GM12878 (cell line): ENCODE data around the gene IGF2BP2. TPM values are rescaled to one million over a fixed set of nuclear protein-coding genes. Genes with fewer than 3 reads are reported as not detected.

Experiments used
- ATAC-seq: fragments of 200-7000 bp; cut with Tn5 transposase; 3 replicates; pipeline ENCODE4 v1.9.1; 2020; ENCODE audit warnings: mild to moderate bottlenecking, moderate library complexity
- BruUV-seq: library from RNA; stranded (reverse); fragments of 400-500 nt; replicated peaks from 2 replicates; lab custom pipeline; 2021; lab: Mats Ljungman, UMichigan
- CTCF ChIA-PET: fragments of 300-600 bp; sonication (Branson Sonifier 250); formaldehyde crosslinking; extraction: SDS; loops from one replicate; lab custom pipeline; 2021; ENCODE audit warnings: inconsistent platforms; lab: Yijun Ruan, JAX
- POLR2A ChIA-PET: fragments of 350-600 bp; formaldehyde crosslinking; extraction: SDS; loops from one replicate; lab custom pipeline; 2021; ENCODE audit warnings: inconsistent platforms; lab: Charles Lee
- RAD21 ChIA-PET: fragments of 300-600 bp; sonication (Branson Sonifier 250); formaldehyde crosslinking; loops from one replicate; lab custom pipeline; 2023; ENCODE audit warnings: antibody characterized with exemption; ENCODE audit not compliant: unreplicated experiment; lab: Charles Lee
- SMC1A ChIA-PET: fragments of 300-600 bp; sonication (Branson Sonifier 250); formaldehyde crosslinking; loops from one replicate; lab custom pipeline; 2023; ENCODE audit not compliant: unreplicated experiment, uncharacterized antibody; lab: Charles Lee
- DNase-seq: peaks from one replicate; pipeline ENCODE4 v3.0.0-alpha.2; 2011; ENCODE audit warnings: low read depth, low spot score
- FAIRE-seq: peaks from 3 replicates; lab custom pipeline; 2011; peaks lifted over from hg19 to GRCh38; lab: Jason Lieb, UNC
- H2AFZ ChIP-seq: 2 replicates; pipeline ENCODE4 v1.6.0; 2011; ENCODE audit warnings: low read depth, low read length, control low read depth; ENCODE audit not compliant: control insufficient read depth
- H3K27ac ChIP-seq: 2 replicates; pipeline ENCODE4 v1.5.1; 2011; ENCODE audit warnings: control low read depth; ENCODE audit not compliant: control insufficient read depth, insufficient read depth
- H3K27me3 ChIP-seq, 2 experiments: replicated peaks in 1 of 2; 2 replicates each; pipeline versions ENCODE4 v1.6.0 to v1.6.1; 2011; ENCODE audit warnings: low read length in 1 of 2; ENCODE audit not compliant: control insufficient read depth in 2 of 2, insufficient read depth in 2 of 2
- H3K36me3 ChIP-seq, 2 experiments: 2 replicates each; pipeline ENCODE4 v1.5.1; 2011; ENCODE audit warnings: low read length in 1 of 2; ENCODE audit not compliant: control insufficient read depth in 2 of 2, insufficient read depth in 2 of 2
- H3K4me1 ChIP-seq: 2 replicates; pipeline ENCODE4 v1.6.1; 2011; ENCODE audit warnings: mild to moderate bottlenecking, low read length, moderate library complexity, mixed read lengths; ENCODE audit not compliant: control insufficient read depth, insufficient read depth
- H3K4me2 ChIP-seq: 2 replicates; pipeline ENCODE4 v1.6.0; 2011; ENCODE audit warnings: control low read depth; ENCODE audit not compliant: control insufficient read depth, insufficient read depth
- H3K4me3 ChIP-seq: fragments of 200-600 bp; sonication (generic); 2 replicates; pipeline ENCODE4 v1.5.1; 2016
- H3K79me2 ChIP-seq: 2 replicates; pipeline ENCODE4 v1.6.0; 2011; ENCODE audit warnings: low read length; ENCODE audit not compliant: control insufficient read depth, insufficient read depth
- H3K9ac ChIP-seq: 2 replicates; pipeline ENCODE4 v1.8.0; 2011; ENCODE audit warnings: low read length, control low read depth, mixed read lengths; ENCODE audit not compliant: control insufficient read depth, insufficient read depth
- H3K9me3 ChIP-seq: replicated peaks from 3 replicates; pipeline ENCODE4 v1.5.1; 2011; ENCODE audit warnings: mild to moderate bottlenecking, low read length; ENCODE audit not compliant: control insufficient read depth, insufficient read depth
- H4K20me1 ChIP-seq: 2 replicates; pipeline ENCODE4 v1.6.0; 2011; ENCODE audit not compliant: control insufficient read depth, insufficient read depth
- HDAC6 ChIP-seq: fragments of 200-600 bp; sonication (generic); IDR thresholded peaks from one replicate; pipeline ENCODE4 v1.8.0; 2017; ENCODE audit warnings: antibody characterized with exemption; ENCODE audit not compliant: unreplicated experiment
- RUNX3 ChIP-seq: IDR thresholded peaks from 2 replicates; pipeline ENCODE4 v1.6.1; 2012; ENCODE audit warnings: low read length, inconsistent platforms
- SRF ChIP-seq, 2 experiments: IDR thresholded peaks; 2 replicates each; pipeline ENCODE4 v1.6.1; 2011; ENCODE audit warnings: low read depth in 2 of 2, low read length in 2 of 2, mild to moderate bottlenecking in 1 of 2, moderate library complexity in 1 of 2
- WGBS: methylation state at CpG from one replicate; pipeline ENCODE4 v1.1.6; 2016; ENCODE audit warnings: low lambda C conversion rate; ENCODE audit not compliant: insufficient replicate concordance, insufficient coverage; ENCODE audit errors: missing lambda C conversion rate; 5-methylcytosine and 5-hydroxymethylcytosine counted together
- in situ Hi-C: fragments of 300-500 bp; cut with MboI; formaldehyde crosslinking; loops from 9 replicates; pipeline ENCODE4 v1.14.3; 2018; ENCODE audit warnings: mixed read lengths
- intact Hi-C: fragments of 100-400 bp; cut with micrococcal nuclease; formaldehyde crosslinking; loops from one replicate; pipeline ENCODE4 v1.14.2; 2022; ENCODE audit not compliant: unreplicated experiment
- polyA plus RNA-seq, 11 experiments: library from polyadenylated mRNA; depleted of rRNA in 4 of 11; unstranded in 6 of 11; stranded (reverse) in 5 of 11; fragments of >200 nt; fragmentation: Nextera tagmentation in 4 of 11; fragmentation: Illumina TruSeq in 1 of 11; extraction: Ambion mirVana in 4 of 11; extraction: Trizol in 1 of 11; gene quantifications; 1 replicate in 1 of 11; 2 replicates in 10 of 11; pipeline versions ENCODE4 v1.2.1 to v1.2.3, GENCODE V29; 2011 to 2016; ENCODE audit warnings: inconsistent platforms in 2 of 11, missing spikeins in 2 of 11, low read depth in 1 of 11
- total RNA-seq, 4 experiments: library from RNA; depleted of rRNA in 3 of 4; stranded (reverse); fragments of >200 nt in 3 of 4; fragmentation: Illumina TruSeq in 1 of 4; extraction: Trizol in 1 of 4; gene quantifications; 2 replicates each; pipeline versions ENCODE4 v1.2.1 to v1.2.3, GENCODE V29; 2013 to 2021
- TF ChIP-seq, protein P1 (sequence below): fragments of 450-650 bp; IDR thresholded peaks from 2 replicates; pipeline ENCODE4 v1.6.1; 2017; ENCODE audit warnings: antibody characterized with exemption, mild to moderate bottlenecking, moderate library complexity

The IGF2BP2 gene
- total and polyA plus RNA-seq, 10 of the 15 experiments (the other 5 are each of a cell fraction or from before 2014, with no cell fraction given) = 0.25 to 0.72 TPM; not detected in 8

DNA sequence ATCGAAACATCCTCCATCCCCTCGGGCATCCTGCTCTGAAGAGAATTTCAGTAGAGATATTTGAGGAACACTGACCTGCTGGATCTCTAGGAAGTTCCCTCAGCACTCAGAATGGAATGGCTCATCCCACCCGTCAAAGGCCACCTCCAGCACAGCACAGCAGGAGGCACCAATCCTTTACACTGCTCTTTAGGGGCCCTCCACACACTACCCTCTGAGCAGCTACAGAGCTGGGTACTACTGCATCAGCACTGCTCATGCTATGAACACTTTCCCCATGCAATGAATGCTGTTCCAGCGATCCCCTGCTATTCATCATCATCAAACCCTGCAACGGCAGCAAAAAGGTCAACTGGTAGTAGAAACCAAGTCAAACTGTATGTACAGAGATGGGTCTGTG, 40.5 kb downstream of the IGF2BP2 start (continued):
- TF ChIP-seq, protein P1, sequence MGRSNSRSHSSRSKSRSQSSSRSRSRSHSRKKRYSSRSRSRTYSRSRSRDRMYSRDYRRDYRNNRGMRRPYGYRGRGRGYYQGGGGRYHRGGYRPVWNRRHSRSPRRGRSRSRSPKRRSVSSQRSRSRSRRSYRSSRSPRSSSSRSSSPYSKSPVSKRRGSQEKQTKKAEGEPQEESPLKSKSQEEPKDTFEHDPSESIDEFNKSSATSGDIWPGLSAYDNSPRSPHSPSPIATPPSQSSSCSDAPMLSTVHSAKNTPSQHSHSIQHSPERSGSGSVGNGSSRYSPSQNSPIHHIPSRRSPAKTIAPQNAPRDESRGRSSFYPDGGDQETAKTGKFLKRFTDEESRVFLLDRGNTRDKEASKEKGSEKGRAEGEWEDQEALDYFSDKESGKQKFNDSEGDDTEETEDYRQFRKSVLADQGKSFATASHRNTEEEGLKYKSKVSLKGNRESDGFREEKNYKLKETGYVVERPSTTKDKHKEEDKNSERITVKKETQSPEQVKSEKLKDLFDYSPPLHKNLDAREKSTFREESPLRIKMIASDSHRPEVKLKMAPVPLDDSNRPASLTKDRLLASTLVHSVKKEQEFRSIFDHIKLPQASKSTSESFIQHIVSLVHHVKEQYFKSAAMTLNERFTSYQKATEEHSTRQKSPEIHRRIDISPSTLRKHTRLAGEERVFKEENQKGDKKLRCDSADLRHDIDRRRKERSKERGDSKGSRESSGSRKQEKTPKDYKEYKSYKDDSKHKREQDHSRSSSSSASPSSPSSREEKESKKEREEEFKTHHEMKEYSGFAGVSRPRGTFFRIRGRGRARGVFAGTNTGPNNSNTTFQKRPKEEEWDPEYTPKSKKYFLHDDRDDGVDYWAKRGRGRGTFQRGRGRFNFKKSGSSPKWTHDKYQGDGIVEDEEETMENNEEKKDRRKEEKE = no peak
- TF ChIP-seq RUNX3 (no peak), SRF (IDR thresholded peaks at IDR 0.05; ENCODE audit: low read depth in 2 of 2, low read length in 2 of 2) (no peak)
- TF ChIP-seq, all 136 proteins: peak for 0

DNA sequence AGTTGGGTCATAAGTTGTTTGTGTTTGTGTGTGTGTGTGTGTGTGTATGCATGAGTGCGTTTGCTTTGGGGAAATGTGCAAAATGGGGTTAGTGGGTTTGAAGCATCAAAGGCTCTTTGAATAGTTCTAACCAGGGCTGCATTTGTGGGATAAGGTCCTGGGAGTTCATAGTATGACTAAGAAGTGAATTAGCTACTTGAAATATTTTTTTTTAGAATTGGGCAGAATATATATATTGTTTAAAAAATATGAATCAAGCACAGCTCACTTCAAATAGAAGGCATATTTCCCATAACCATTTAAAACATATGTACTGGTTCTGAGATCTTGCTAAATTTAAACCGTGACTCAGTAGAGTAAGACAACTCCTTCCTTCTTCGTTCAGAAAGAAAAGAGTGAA, 43.1 kb downstream of the IGF2BP2 start:
- intact Hi-C loops (no loop called here), in situ Hi-C loops (no loop called here)
- no peak overlapping the region for H3K27ac ChIP-seq
- FAIRE-seq (no peak), DNase-seq (no peak), ATAC-seq (no peak)
- H3K79me2 ChIP-seq = no peaks in the 10 kb centered on the region
- RAD21 ChIA-PET = no interaction called here
- no peaks in the 10 kb centered on the region for H3K9me3 ChIP-seq
- BruUV-seq = no TSS peak
- SMC1A ChIA-PET = interaction anchor here (0.9 kb wide), 1 partner anchor 9 kb away, joined by 4 read pairs; no protein-coding TSS in a partner anchor
- H3K4me3 ChIP-seq = no peak overlapping the region
- no peaks in the 10 kb centered on the region for H3K4me1 ChIP-seq
- POLR2A ChIA-PET = no interaction called here
- TF ChIP-seq RUNX3 (peak; percentile 43; the same call in 1 of the 2 replicates), HDAC6 (no peak)
- H3K36me3 ChIP-seq = no peaks in the 10 kb centered on the region
- CTCF ChIA-PET = interaction anchor here (3.7 kb wide), 1 partner anchor 13 kb away, joined by 28 read pairs; no protein-coding TSS in a partner anchor
- no peak overlapping the region for H3K9ac ChIP-seq
- 3% methylated on average over 3 of the region's 3 CpGs for WGBS
- H3K4me2 ChIP-seq = no peak overlapping the region
- H2AFZ ChIP-seq = no peak overlapping the region
- H4K20me1 ChIP-seq = no peaks in the 10 kb centered on the region
- no peaks in the 10 kb centered on the region; a peak in 1 of 4 replicates for H3K27me3 ChIP-seq
